ENCODE results near the gene AKNAD1. TPM values are rescaled to one million over a fixed set of nuclear protein-coding genes. Genes with fewer than 3 reads are reported as not detected.
"Not testable (repeated sequence)": the region's sequence is repeated elsewhere in the genome, so short reads cannot be mapped to it uniquely, and the experiment has no call there.

Gene AKNAD1
- total RNA-seq: 0.31 and 1.8 TPM in 2 replicates
- polyA plus RNA-seq (2012): 0.44 TPM

GRCh38 chr1:108856994-108857393, at the start of gene AKNAD1:
TSS of gene AKNAD1 (minus strand) at chr1:108857094. CDS start at chr1:108852664, 4,430 bp downstream.
- no peak for DNase-seq (ENCODE audit: low read depth)

- no peak for DNase-seq (ENCODE audit: low read depth)
Observed at GRCh38 chr1:108901106-108901505, 44.2 kb upstream of the AKNAD1 start.

GRCh38 chr1:108897865-108898720, 41.2 kb upstream of the AKNAD1 start:
- peak; percentile 74 for DNase-seq (ENCODE audit: low read depth)

GRCh38 chr1:108896146-108897145, 39.6 kb upstream of the AKNAD1 start:
- DNase-seq (ENCODE audit: low read depth): peak; percentile 63

- no peak for DNase-seq (ENCODE audit: low read depth)
Observed at GRCh38 chr1:108893141-108893530, 36.2 kb upstream of the AKNAD1 start.

- no peak for DNase-seq (ENCODE audit: low read depth)
Observed at GRCh38 chr1:108892356-108893140, 35.7 kb upstream of the AKNAD1 start.

GRCh38 chr1:108889706-108890384, 33.0 kb upstream of the AKNAD1 start:
- DNase-seq (ENCODE audit: low read depth): no peak

GRCh38 chr1:108889006-108889645, 32.2 kb upstream of the AKNAD1 start:
- DNase-seq (ENCODE audit: low read depth): not testable (repeated sequence)

- DNase-seq (ENCODE audit: low read depth): no peak
Observed at GRCh38 chr1:108886292-108886691, 29.4 kb upstream of the AKNAD1 start.

GRCh38 chr1:108884968-108885367, 28.1 kb upstream of the AKNAD1 start:
- DNase-seq (ENCODE audit: low read depth): peak; percentile 42

GRCh38 chr1:108882837-108883236, 25.9 kb upstream of the AKNAD1 start:
- no peak for DNase-seq (ENCODE audit: low read depth)

- no peak for DNase-seq (ENCODE audit: low read depth)
Observed at GRCh38 chr1:108881369-108881768, 24.5 kb upstream of the AKNAD1 start.

GRCh38 chr1:108880850-108881249, 24.0 kb upstream of the AKNAD1 start:
- peak; percentile 40 for DNase-seq (ENCODE audit: low read depth)

- DNase-seq (ENCODE audit: low read depth): peak; percentile 52
Observed at GRCh38 chr1:108878678-108879077, 21.8 kb upstream of the AKNAD1 start.

- no peak for DNase-seq (ENCODE audit: low read depth)
Observed at GRCh38 chr1:108878160-108878469, 21.2 kb upstream of the AKNAD1 start.

GRCh38 chr1:108877348-108878159, 20.7 kb upstream of the AKNAD1 start:
- peak; percentile 53 for DNase-seq (ENCODE audit: low read depth)

- DNase-seq (ENCODE audit: low read depth): no peak
Observed at GRCh38 chr1:108871050-108871724, 14.3 kb upstream of the AKNAD1 start.

- no peak for DNase-seq (ENCODE audit: low read depth)
Observed at GRCh38 chr1:108865316-108865910, 8.5 kb upstream of the AKNAD1 start.

Measured in myocyte (in vitro differentiated cells).